ENCODE data around the gene FAM174B. TPM values are rescaled to one million over a fixed set of nuclear protein-coding genes. Genes with fewer than 3 reads are reported as not detected.

The FAM174B gene
- total RNA-seq, 3 donors from 2014 or later (not counting 1 experiment from before 2014, with no cell fraction given): 0.68 to 2.6 (median 0.88) TPM

- no peak overlapping the region for H3K4me3 ChIP-seq (ENCODE audit: low read length)
- WGBS (ENCODE audit: insufficient coverage): 80% methylated on average over 19 of the region's 19 CpGs
- peaks cover 4 to 9% of the 10 kb centered on the region in 2 donors for H3K27me3 Mint-ChIP-seq (ENCODE audit: low read depth in 2 of 2)
These were observed 72.2 kb downstream of the FAM174B start for GRCh38 chr15:92583096-92584034.

GRCh38 chr15:92582206-92582605 is 73.4 kb downstream of the FAM174B start:
- intact Hi-C loops (cut with micrococcal nuclease): no loop called here
- Mint-ChIP-seq H3K27me3 (ENCODE audit: low read depth in 2 of 2) (peaks cover 7 to 8% of the 10 kb centered on the region in 2 donors), H3K4me1 (no peaks in the 10 kb centered on the region), H3K36me3 (no peaks in the 10 kb centered on the region), H3K27ac (no peak overlapping the region), H3K4me3 (no peak overlapping the region), H3K9me3 (no peaks in the 10 kb centered on the region)
- H3K4me1 ChIP-seq (ENCODE audit: control insufficient read depth, insufficient read depth, low read length): no peaks in the 10 kb centered on the region
- H3K9me3 ChIP-seq (ENCODE audit: control insufficient read depth, insufficient read depth, low read length): no peaks in the 10 kb centered on the region
- no peak for TF ChIP-seq CTCF (IDR thresholded peaks at IDR 0.05)
- H3K36me3 ChIP-seq (ENCODE audit: control insufficient read depth, insufficient read depth, low read length): no peaks in the 10 kb centered on the region
- WGBS (ENCODE audit: insufficient coverage): 81% methylated on average over 6 of the region's 6 CpGs
- no peak overlapping the region for H3K4me3 ChIP-seq (ENCODE audit: low read length)
- H3K27me3 ChIP-seq (ENCODE audit: control insufficient read depth, insufficient read depth, low read length): no peaks in the 10 kb centered on the region
- DNase-seq (no peak), ATAC-seq (no peak)
- no peak overlapping the region for H3K27ac ChIP-seq (ENCODE audit: low read length)

More at GRCh38 chr15:92583096-92584034, 72.2 kb downstream of the FAM174B start:
- no peaks in the 10 kb centered on the region for H3K27me3 ChIP-seq (ENCODE audit: control insufficient read depth, insufficient read depth, low read length)
- H3K27ac ChIP-seq (ENCODE audit: low read length): no peak overlapping the region
- no peaks in the 10 kb centered on the region for H3K9me3 ChIP-seq (ENCODE audit: control insufficient read depth, insufficient read depth, low read length)
- no peak overlapping the region for H3K4me3 Mint-ChIP-seq
- H3K27ac Mint-ChIP-seq: no peak overlapping the region
- H3K4me1 ChIP-seq (ENCODE audit: control insufficient read depth, insufficient read depth, low read length): no peaks in the 10 kb centered on the region
- no peak for DNase-seq
- no peaks in the 10 kb centered on the region for H3K4me1 Mint-ChIP-seq
- intact Hi-C loops (cut with micrococcal nuclease): no loop called here
- H3K36me3 ChIP-seq (ENCODE audit: control insufficient read depth, insufficient read depth, low read length): no peaks in the 10 kb centered on the region
- no peak for TF ChIP-seq CTCF (IDR thresholded peaks at IDR 0.05)
- no peaks in the 10 kb centered on the region for H3K9me3 Mint-ChIP-seq
- no peak for ATAC-seq
- H3K36me3 Mint-ChIP-seq: no peaks in the 10 kb centered on the region

- H3K4me1 Mint-ChIP-seq: no peaks in the 10 kb centered on the region
- no peaks in the 10 kb centered on the region for H3K9me3 ChIP-seq (ENCODE audit: control insufficient read depth, insufficient read depth, low read length)
- H3K36me3 Mint-ChIP-seq: no peaks in the 10 kb centered on the region
- ATAC-seq (no peak), DNase-seq (no peak)
- peaks cover 0 to 7% of the 10 kb centered on the region in 2 donors for H3K27me3 Mint-ChIP-seq (ENCODE audit: low read depth in 2 of 2)
- H3K4me1 ChIP-seq (ENCODE audit: control insufficient read depth, insufficient read depth, low read length): no peaks in the 10 kb centered on the region
- no peaks in the 10 kb centered on the region for H3K27me3 ChIP-seq (ENCODE audit: control insufficient read depth, insufficient read depth, low read length)
- no peak overlapping the region for H3K4me3 ChIP-seq (ENCODE audit: low read length)
- no peak overlapping the region for H3K27ac Mint-ChIP-seq
- intact Hi-C loops (cut with micrococcal nuclease): no loop called here
- H3K9me3 Mint-ChIP-seq: no peaks in the 10 kb centered on the region
- no peak overlapping the region for H3K4me3 Mint-ChIP-seq
- WGBS (ENCODE audit: insufficient coverage): 80% methylated on average over 7 of the region's 7 CpGs
- no peak for TF ChIP-seq CTCF (IDR thresholded peaks at IDR 0.05)
- no peak overlapping the region for H3K27ac ChIP-seq (ENCODE audit: low read length)
- H3K36me3 ChIP-seq (ENCODE audit: control insufficient read depth, insufficient read depth, low read length): no peaks in the 10 kb centered on the region
These were observed 74.6 kb downstream of the FAM174B start for GRCh38 chr15:92580933-92581445.

All from natural killer cell (primary cell).